PC-3 (cell line): Measurements from ENCODE around the gene OR3A2.

ENCODE experiments used
- EZH2 ChIP-seq: fragments of 300-600 bp; sonication (generic); IDR thresholded peaks from one replicate; pipeline ENCODE4 v1.6.1; 2017; ENCODE audit warnings: antibody characterized with exemption, mild to moderate bottlenecking, low read length; ENCODE audit not compliant: unreplicated experiment
- EZH2phosphoT487 ChIP-seq: fragments of 300-600 bp; sonication (generic); IDR thresholded peaks from 2 replicates; pipeline ENCODE4 v1.6.1; 2018; ENCODE audit warnings: mild to moderate bottlenecking, antibody characterized with exemption, low read length, borderline replicate concordance
- TF ChIP-seq, protein P1 (sequence below): fragments of 300-600 bp; sonication (generic); conservative IDR thresholded peaks from 2 replicates; pipeline ENCODE4 v1.5.1; 2017; ENCODE audit warnings: antibody characterized with exemption, low read depth, mild to moderate bottlenecking, low read length

DNA sequence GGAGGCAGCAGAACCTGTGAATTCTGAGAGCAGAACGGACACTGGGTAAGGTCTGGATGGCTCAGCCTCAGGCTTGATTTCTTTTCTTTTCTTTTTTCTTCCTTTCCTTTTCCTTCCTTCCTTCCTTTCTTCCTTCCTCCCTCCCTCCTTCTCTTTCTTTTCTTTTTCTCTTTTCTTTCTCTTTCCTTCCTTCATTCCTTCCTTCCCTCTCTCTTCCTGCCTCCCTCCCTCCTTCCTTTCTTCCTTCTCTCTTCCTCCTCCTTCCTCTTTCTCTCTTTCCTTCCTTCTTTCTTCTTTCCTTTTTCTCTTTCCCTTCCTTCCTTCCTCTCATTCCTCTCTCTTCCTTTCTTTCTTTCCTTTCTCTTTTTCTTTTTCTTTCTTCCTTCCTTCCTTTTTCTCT is 125.9 kb downstream of the OR3A2 start:
- TF ChIP-seq, protein P1, sequence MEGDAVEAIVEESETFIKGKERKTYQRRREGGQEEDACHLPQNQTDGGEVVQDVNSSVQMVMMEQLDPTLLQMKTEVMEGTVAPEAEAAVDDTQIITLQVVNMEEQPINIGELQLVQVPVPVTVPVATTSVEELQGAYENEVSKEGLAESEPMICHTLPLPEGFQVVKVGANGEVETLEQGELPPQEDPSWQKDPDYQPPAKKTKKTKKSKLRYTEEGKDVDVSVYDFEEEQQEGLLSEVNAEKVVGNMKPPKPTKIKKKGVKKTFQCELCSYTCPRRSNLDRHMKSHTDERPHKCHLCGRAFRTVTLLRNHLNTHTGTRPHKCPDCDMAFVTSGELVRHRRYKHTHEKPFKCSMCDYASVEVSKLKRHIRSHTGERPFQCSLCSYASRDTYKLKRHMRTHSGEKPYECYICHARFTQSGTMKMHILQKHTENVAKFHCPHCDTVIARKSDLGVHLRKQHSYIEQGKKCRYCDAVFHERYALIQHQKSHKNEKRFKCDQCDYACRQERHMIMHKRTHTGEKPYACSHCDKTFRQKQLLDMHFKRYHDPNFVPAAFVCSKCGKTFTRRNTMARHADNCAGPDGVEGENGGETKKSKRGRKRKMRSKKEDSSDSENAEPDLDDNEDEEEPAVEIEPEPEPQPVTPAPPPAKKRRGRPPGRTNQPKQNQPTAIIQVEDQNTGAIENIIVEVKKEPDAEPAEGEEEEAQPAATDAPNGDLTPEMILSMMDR: no peak
- TF ChIP-seq EZH2phosphoT487 (no peak), EZH2 (no peak)
